ENCODE data around the gene BACE1. TPM values are rescaled to one million over a fixed set of nuclear protein-coding genes. Genes with fewer than 3 reads are reported as not detected.

The BACE1 gene
- total and polyA plus RNA-seq, 2 donors (not counting 3 experiments of a cell fraction or from before 2014, with no cell fraction given), result 28.8 to 29.6 TPM

GRCh38 chr11:117315285-117316196 lies 515 bp downstream of the BACE1 start:
- no peaks in the 10 kb centered on the region for H3K9me1 ChIP-seq (replicated peaks; ENCODE audit: control insufficient read depth, extremely low read depth, insufficient read depth, low read length)
- DNase-seq (ENCODE audit: low read depth, low spot score) (peak; percentile 17), FAIRE-seq (peak; percentile 44)
- ChIA-PET POLR2A (no interaction called here), CTCF (interaction anchor here (0.7 to 1.5 kb wide), 6 partner anchors 11 to 83 kb away, joined by 3 to 4 read pairs (median 4); partner anchors contain the start of genes CEP164 and RNF214)
- H3K36me3 ChIP-seq (ENCODE audit: control insufficient read depth in 2 of 2, extremely low read depth in 1 of 2, insufficient read depth in 2 of 2, low read length in 2 of 2), result no peaks in the 10 kb centered on the region
- H3K9me3 ChIP-seq (replicated peaks; ENCODE audit: control insufficient read depth, insufficient read depth, low read length), result no peaks in the 10 kb centered on the region
- TF ChIP-seq JUN (IDR thresholded peaks at IDR 0.05; ENCODE audit: borderline replicate concordance, insufficient read depth, insufficient read length, low read depth) (no peak), CTCF (IDR thresholded peaks at IDR 0.05; ENCODE audit: extremely low read depth in 1 of 2, insufficient read depth in 1 of 2, low read depth in 1 of 2, low read length in 2 of 2) (no peak), MAX (IDR thresholded peaks at IDR 0.05; ENCODE audit: insufficient read depth, insufficient read length) (no peak), GATA2 (IDR thresholded peaks at IDR 0.05; ENCODE audit: insufficient read depth, insufficient read length, low read depth, low read length) (no peak), MYC (IDR thresholded peaks at IDR 0.05; ENCODE audit: low read depth, low read length) (no peak), POLR2AphosphoS5 (IDR thresholded peaks at IDR 0.05; ENCODE audit: insufficient read depth, low read depth, low read length) (no peak), EZH2 (IDR thresholded peaks at IDR 0.05; ENCODE audit: borderline replicate concordance, low read depth, low read length, severe bottlenecking) (no peak), FOS (IDR thresholded peaks at IDR 0.05; ENCODE audit: borderline replicate concordance, insufficient read depth, low read length) (no peak), POLR2A (IDR thresholded peaks at IDR 0.05; ENCODE audit: low read depth, low read length) (no peak)
- peaks cover 11% of the 10 kb centered on the region for H3K79me2 ChIP-seq (ENCODE audit: control insufficient read depth, insufficient read depth, low read length)
- H3K4me1 ChIP-seq (ENCODE audit: control insufficient read depth, extremely low read depth, insufficient read depth, low read length), result peaks cover 14% of the 10 kb centered on the region
- dilution Hi-C loops (cut with MboI; ENCODE audit: extremely low pct_ligation_motif_present, low sequenced_read_pairs) (no loop called here), intact Hi-C loops (cut with micrococcal nuclease) (loop anchor here (1.0 to 5.0 kb wide), 4 partner anchors 13 to 138 kb away; partner anchors contain the start of genes PCSK7, RNF214 and SIDT2)
- peak overlapping the region; percentile 3 to 68 (median 41) for H3K4me3 ChIP-seq (replicated peaks in 1 of 3; ENCODE audit: insufficient read depth in 1 of 3, low read depth in 1 of 3, low read length in 3 of 3)
- H3K9ac ChIP-seq (replicated peaks; ENCODE audit: extremely low read depth, insufficient read depth, low read length), result peak overlapping the region; percentile 64
- peak overlapping the region; percentile 34 for H3K27ac ChIP-seq (ENCODE audit: insufficient read depth, low read depth, low read length)
- no peaks in the 10 kb centered on the region for H3K27me3 ChIP-seq (ENCODE audit: control insufficient read depth in 2 of 2, insufficient read depth in 2 of 2, low read length in 2 of 2)
- peak overlapping the region; percentile 85 for H3K4me2 ChIP-seq (ENCODE audit: insufficient read depth, low read length)
- no peaks in the 10 kb centered on the region for H4K20me1 ChIP-seq (replicated peaks; ENCODE audit: control insufficient read depth, extremely low read depth, insufficient read depth, low read length)
- TSS peak; percentile 34 for BruUV-seq (replicated peaks)
- peak overlapping the region; percentile 77 for H2AFZ ChIP-seq (ENCODE audit: low read depth, low read length)

Measured in endothelial cell of umbilical vein (primary cell).